H4 (cell line): ENCODE measurements around the gene DBH. TPM values are rescaled to one million over a fixed set of nuclear protein-coding genes. Genes with fewer than 3 reads are reported as not detected.

Experiments used
- DNase-seq: peaks from one replicate; pipeline ENCODE4 v3.0.0-alpha.2; 2015; ENCODE audit warnings: low spot score
- total RNA-seq: library from RNA; depleted of rRNA; stranded (reverse); fragments of >200 nt; shearing (Covaris generic); gene quantifications from 2 replicates; pipeline ENCODE4 v1.2.3, GENCODE V29; 2014

DBH gene
- total RNA-seq, 1 experiment from 2014 or later, result not detected

- no peak for DNase-seq
These were observed 7.2 kb downstream of the DBH start for GRCh38 chr9:133643362-133643755.

GRCh38 chr9:133643978-133644760 is 8.0 kb downstream of the DBH start:
- DNase-seq, result no peak

GRCh38 chr9:133645021-133645765 is 9.0 kb downstream of the DBH start:
- no peak for DNase-seq

- no peak for DNase-seq
These were observed 11.0 kb downstream of the DBH start for GRCh38 chr9:133647148-133647547.

GRCh38 chr9:133647765-133648469 is 11.8 kb downstream of the DBH start:
- DNase-seq, result no peak

- DNase-seq, result no peak
These were observed 13.0 kb downstream of the DBH start for GRCh38 chr9:133649194-133649593.

- DNase-seq, result no peak
These were observed 13.9 kb downstream of the DBH start for GRCh38 chr9:133650026-133650425.

GRCh38 chr9:133653638-133654037 is 17.5 kb downstream of the DBH start:
- no peak for DNase-seq

GRCh38 chr9:133654736-133655657 is 18.8 kb downstream of the DBH start:
- DNase-seq, result no peak

GRCh38 chr9:133655701-133656100 is 19.5 kb downstream of the DBH start:
- no peak for DNase-seq

- DNase-seq, result no peak
These were observed 20.3 kb downstream of the DBH start for GRCh38 chr9:133656211-133657119.

- no peak for DNase-seq
These were observed 21.0 kb downstream of the DBH start for GRCh38 chr9:133657120-133657661.

- peak; percentile 36 for DNase-seq
These were observed 22.6 kb downstream of the DBH start for GRCh38 chr9:133658442-133659431.

- DNase-seq, result no peak
These were observed 23.4 kb downstream of the DBH start for GRCh38 chr9:133659516-133659915.

GRCh38 chr9:133661846-133662540 is 25.8 kb downstream of the DBH start:
- no peak for DNase-seq

- no peak for DNase-seq
These were observed 28.2 kb downstream of the DBH start for GRCh38 chr9:133664173-133665050.

GRCh38 chr9:133665096-133665495 is 28.9 kb downstream of the DBH start:
- no peak for DNase-seq
